ENCODE results near the gene GPAT3. TPM values are rescaled to one million over a fixed set of nuclear protein-coding genes. Genes with fewer than 3 reads are reported as not detected.
"Not testable (repeated sequence)": the region's sequence is repeated elsewhere in the genome, so short reads cannot be mapped to it uniquely, and the experiment has no call there.

Gene GPAT3
- total RNA-seq, 1 donor from 2014 or later, result 9.8 TPM

DNA sequence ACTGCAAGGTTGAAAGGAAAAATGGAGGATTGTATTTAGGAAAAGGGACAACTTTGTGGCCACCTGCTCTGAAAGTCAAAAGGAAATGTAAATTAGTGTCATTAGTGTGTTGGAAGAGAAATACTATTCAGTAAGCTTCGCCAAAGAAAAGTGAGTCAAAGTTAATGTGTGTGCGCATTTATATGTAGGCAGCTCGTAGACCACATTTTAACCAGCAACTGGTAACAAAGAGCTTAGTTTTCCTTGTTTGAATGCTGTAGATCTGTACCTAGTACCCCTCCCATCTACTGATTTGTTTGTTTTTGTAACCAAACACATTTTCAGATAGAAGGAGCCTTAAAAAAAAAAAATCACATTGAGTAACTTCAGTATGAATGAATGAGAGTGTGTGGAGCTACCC, 69.3 kb downstream of the GPAT3 start:
- no peak for ATAC-seq

DNA sequence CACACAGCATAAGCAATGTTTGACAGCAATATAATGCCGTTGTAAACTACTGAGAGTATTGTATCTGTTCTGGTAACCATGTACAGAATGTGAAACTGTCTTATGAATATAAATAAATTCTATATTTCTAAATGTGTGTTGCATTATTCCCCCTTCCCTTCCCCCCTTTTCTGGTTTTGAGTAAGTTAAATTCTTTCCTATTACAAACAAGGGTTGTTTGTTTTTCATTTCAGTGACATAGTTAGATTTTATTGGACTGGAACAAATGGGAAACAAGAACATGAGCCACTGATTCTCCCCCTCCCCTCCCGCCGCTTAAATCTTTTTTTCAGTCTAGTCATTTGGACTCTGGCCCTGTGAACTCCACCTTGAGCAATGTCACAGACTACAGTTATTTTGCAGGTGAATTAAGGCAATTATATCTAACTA, 69.8 kb downstream of the GPAT3 start:
- no peak for ATAC-seq

DNA sequence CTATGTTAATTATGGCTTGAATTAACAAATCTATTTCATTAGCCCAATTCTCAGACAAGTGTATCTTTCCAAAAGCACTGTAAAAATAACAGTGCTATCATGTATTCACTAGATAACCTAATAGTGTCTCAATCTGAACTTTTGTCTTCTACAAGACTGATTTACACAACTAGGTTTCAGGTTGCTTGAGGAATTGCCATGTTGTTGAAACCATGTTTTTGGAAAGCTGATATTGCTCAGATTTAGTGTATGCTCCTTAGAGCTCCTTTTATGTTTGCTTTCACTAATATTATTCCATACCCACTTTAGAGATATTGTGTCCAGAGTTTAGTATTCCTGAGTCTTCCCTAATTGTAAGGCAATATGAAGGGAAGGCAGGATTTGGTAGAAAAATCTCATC, 70.6 kb downstream of the GPAT3 start:
- ATAC-seq, result no peak

DNA sequence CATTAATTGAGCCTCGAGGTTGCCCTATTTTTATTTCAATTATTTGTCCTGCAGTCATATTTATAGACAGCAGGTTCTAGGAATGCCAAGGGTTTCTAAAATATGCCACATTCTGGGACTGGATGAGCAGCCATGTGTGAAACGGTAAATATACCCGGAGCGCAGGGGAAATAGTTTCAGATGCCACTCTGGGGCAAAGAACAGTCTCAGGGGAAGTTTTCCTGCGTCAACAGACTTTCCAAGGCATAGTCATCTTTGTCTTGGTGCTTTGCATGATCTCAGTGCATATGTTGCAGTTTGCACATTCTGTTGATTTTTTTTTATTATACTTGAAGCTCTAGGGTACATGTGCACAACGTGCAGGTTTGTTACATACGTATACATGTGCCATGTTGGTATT, 71.0 kb downstream of the GPAT3 start:
- no peak for ATAC-seq

DNA sequence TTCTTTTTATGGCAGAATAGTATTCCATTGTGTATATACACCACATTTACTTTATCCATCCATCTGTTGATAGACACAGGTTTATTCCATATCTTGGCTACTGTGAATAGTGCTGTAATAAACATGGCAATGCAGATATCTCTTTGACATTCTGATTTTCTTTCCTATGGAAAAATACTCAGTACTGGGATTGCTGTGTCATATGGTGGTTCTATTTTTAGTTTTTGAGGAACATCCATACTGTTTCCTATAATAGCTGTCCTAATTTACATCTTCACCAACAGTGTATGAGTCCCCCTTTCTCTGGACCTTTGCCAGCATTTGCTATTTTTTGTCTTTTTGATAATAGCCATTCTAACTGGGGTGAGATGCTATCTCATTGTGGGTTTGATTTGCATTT, 73.5 kb downstream of the GPAT3 start:
- ATAC-seq, result no peak

DNA sequence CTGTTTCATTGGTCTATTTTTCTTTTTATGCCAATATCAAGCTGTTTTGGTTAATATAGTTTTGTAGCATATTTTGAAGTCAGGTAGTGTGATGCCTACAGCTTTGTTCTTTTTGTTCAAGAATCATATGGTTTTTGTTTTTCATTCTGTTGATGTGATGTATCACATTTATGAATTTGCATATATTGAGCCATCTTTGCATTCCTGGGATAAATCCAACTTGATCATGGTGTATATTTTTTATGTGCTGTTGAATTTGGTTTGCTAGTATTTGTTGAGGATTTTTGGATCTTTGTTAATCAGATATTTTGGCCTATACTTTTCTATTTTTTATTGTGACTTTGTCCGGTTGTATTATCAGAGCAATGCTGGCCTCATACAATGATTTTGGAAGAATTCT, 74.8 kb downstream of the GPAT3 start:
- ATAC-seq, result no peak

DNA sequence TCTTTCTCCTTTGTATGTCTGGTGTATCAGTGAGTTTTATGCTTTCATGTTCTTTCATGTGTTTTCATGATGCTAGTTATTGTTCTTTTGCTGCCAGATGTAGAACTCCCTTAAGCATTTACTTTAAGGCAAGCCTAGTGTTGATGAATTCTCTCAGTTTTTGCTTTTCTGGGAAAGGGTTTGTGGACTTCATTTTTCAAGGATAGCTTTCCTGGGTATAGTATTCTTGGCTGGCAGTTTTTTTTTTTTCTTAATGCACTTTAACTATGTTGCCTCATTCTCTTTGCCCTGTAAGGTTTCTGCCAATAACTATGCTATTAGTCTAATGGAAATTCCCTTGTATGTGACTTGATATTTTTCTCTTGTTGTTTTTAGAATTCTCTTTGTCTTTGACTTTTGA, 77.1 kb downstream of the GPAT3 start:
- no peak for ATAC-seq

DNA sequence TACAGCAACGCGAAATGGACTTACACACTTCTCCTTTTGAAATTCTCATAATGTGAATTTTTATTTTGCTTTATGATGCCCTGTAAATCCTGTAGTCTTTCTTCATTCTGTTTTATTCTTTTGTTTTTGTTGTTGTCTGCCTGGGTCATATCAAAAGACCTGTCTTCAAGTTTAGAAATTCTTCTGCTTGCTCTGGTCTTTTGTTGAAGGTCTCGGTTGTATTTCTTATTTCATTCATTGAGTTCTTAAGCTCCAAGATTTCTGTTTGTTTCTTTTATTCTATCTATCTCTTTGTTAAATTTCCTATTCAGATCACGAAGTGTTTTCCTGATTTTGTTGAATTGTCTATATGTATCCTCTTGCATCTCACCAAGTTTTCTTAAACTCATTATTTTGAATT, 78.1 kb downstream of the GPAT3 start:
- no peak for ATAC-seq

DNA sequence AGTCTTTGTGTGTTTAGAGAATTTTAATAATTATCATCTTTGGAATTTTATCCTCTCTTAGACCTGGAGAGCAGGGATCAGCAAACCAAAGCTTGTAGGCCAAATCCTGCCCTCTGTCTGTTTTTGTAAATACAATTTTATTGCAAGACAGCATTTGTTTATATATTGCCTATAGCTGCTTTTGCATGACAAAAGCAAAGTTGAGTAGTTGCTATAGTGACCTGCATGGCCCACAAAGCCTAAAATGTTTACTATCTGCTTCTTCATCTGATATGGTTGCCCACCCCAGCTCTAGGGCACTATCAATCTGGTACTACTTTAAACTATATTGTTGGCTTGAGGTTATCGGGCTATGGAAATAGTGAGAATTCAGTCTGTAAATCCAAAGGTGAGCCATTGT, 80.3 kb downstream of the GPAT3 start:
- ATAC-seq, result no peak

DNA sequence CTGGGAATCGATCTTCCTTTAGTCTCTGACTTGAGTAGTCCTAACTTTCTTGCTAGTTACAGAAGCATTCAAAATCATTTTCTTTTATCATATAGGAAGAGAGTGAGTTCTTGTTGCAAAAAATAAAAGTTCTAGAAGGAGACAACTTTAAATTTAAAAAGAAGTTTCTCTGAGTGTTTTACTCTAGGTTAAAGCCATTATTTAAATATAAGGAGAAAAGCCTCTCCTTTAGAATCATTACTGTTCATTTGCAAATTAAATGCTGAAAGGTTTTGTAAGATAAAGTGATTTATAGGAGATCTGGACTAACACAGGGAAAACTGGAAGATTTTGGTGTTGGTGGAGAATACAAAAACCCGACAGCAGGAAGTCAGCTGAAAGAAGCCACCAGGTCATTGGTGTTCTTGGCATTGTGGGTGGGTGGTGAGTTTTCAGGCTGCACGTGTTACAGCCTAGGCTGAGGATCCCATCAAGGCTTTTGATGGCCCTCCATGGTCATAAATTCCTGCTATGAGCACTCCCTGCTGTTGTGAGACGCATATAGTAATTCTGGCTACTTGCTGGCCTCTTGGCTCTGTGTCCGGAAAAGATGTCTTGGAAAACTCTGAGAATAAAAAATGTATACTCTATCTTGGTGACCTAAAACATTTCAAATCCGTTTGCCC, 81.6 kb downstream of the GPAT3 start:
- ATAC-seq, result no peak

DNA sequence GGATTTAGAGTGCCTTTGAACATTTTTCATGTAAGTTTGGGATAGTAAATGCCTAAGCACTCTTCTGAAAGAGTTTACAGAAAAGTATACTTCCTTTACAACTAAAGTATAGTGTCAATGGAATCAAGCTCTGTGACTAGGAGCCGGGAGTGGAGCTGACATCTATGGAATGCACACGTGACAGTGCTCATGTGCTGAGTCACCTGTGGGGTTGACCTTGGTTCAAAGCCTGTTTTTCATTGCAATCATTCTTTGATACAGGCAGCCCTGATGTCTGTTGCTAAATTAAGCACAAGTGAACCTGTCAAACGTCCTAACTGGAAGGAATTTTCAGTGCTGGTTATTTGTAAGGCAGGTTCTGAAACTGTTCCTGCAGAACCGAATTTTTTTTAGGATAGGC, 82.5 kb downstream of the GPAT3 start:
- ATAC-seq, result peak; percentile 95

DNA sequence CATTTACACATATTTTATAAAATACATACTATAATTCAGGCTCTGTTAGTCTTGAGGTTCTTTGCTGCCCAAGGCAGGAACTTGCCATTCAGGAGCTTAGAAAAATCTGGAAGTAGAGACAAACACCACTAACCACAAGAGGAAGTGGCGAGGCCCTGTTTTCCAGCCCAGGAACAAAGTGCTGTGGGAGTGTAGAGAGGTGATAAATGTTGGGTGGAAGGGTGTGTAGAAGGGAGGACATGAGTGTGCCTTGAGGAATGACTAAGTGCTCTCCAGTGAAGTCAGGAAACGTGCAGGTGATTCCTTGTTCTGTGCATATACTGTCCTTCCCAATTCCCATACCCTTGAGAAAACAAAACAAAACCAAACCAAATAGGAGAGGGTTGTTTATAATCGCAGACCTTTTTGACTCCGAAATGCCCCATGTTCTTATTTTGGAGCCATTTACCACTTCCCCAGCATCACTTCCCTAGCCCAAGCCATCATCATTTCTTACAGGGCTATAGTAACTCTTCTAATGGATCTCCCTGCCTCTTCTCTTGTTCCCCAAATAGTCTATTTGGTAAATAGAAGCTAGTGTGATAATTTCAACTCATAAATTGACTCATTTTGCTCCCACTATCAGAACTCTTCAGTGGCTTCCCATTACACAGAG, 83.2 kb downstream of the GPAT3 start:
- peak; percentile 85 for ATAC-seq

DNA sequence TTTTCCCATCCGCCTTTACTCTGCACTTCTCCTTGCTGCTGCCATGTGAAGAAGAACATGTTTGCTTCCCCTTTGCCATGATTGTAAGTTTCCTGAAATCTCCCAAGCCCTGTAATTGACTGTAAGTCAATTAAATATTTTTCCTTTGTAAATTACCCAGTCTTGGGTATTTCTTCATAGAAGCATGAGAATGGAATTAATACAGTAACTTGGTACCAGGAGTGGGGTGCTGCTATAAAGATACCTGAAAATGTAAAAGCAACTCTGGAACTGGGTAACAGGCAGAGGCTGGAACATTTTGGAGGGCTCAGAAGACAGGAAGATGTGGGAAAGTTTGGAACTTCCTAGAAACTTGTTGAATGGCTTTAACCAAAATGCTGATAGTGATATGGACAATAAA, 86.2 kb downstream of the GPAT3 start:
- ATAC-seq, result not testable (repeated sequence)

DNA sequence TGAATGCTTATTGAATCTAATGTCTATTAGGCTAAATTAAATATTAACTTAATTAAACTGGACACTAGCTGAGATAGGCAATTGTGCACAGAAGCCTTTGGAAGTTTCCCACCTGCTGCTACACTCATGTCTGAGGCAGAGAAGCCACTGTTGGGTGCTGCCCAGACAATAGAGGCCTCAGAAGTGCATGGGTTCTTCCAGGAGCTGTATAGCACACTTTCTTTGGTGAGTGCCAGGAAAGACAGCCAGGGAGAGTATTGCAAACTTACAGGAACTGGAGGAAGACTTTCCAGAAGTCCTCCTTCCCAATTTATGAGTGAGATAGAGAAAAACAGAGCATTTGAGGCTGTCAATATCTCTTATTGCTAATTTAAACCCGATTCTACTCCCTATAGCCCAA, 89.9 kb downstream of the GPAT3 start:
- ATAC-seq, result no peak

DNA sequence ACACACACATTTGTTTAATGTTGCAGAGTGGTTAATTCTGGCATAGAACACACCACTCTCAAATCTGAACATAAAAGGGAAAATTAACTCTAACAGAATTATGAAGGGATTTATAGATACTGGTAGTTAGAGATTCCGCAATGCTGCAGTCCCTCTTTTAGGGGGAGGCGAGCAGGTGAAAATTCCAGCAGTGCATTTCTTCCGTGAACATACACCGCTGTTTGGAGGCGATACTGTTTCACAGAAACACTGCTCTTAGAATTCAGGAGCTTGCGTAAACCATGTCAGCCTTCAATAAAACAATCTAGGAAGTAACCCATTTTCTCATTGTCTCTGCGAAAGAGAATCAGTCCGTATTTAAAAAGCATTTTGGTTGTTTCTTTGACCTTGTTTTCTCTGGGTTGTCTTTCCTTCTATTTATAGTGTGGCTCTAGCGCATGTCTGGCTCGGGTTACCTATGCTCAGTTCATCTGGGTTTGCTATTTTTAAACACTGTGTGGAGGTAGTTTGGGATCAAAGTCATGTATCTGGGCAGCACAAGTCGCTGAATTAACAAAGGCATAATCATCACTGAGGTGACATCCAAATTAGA, 90.4 kb downstream of the GPAT3 start:
- ATAC-seq, result no peak

DNA sequence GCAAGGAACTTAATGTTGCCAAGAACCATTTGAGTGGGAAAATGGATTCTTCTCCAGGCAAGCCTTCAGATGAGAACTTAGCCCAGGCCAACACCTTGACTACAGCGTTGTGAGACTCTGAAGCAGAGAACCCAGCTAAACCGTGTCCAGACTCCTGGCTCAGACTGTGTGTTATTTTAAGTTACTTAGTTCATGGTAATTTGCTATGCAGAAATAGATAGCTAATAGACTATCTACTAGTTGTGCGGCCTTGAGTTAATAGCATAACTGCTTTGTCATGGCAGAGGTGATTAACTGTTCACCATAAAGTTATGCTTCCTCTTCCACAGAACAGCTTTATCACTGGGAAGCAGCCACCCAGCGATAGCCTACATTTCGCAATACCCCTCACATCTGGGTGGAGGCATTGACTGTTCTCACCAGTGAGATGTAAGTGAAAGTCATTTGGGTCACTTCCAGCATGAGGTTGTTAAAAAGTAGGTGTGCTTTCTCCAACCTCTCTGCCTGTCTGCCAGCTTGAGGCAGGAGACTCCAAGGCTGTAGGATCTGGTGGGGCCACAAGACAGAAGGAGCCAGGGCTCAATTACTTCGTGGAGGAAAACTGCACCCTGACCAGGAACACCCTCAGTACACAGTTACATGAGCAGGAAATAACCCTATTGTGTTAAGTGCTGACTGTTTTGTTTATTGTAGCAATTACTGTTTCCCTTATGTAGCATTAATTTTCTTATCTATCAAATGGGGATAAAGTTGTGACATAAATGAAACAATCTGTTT, 94.2 kb downstream of the GPAT3 start:
- peak; percentile 88 for ATAC-seq

DNA sequence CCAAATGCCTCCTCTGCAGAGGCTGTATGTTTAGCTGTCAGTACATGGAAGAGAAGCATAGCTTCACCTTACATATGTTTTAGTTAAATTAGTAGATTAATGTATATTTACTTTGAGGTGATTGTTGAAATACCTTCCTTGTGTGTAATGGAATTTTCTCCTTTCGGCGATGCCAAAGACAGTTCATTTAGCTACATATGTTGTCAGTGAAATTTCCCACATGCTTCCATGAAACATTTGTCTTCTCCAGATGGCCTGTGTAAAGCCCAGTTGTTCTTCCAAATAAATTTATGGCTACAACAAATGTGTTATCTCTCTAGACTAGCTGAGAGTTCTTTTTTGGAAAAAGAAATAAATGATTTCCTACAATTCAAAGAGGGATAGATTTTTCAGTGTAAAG, 95.2 kb downstream of the GPAT3 start:
- no peak for ATAC-seq

DNA sequence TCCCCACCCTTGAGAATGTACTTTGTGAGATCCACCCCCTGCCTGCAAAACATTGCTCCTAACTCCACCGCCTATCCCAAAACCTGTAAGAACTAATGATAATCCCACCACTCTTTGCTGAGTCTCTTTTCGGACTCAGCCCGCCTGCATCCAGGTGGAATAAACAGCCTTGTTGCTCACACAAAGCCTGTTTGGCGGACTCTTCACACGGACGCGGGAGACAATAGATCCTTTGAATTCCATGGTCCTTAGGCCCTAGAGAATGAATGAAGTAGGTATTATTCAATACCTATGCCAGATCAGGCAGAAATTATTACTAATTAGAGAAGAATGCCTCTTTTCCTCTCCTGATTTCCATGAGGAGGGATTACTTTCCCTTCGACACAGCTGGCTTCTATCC, 101.0 kb downstream of the GPAT3 start:
- no peak for ATAC-seq

DNA sequence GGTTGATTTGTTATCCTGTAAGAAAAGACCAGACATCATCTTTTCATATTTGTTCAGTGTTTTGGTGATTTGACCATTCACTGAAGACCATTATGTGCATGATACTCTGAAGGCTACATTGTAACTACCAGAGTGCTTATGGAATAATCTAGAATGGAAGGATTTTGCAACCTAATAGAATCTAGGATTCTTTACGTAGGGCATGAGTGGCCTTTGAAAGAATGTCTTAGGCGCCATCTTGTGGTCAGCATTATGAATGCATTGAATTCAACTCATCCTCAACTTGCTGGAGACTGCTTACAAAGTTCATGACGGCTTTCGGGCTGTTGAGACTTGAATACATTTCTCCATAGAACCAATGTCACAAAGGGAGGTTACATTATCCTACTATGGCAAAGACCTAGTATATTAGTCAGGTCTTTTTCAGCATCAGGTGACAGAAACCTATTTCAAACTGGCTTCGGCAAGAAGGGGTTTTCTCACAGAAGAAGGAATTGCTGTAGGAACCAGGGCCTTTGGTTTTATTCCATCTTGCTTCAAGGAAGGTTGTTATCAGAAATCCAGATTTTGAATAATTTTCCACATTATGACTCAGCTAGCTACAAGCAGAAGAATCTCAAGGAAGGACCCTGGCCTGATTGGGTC, 104.1 kb downstream of the GPAT3 start:
- ATAC-seq, result peak; percentile 81

DNA sequence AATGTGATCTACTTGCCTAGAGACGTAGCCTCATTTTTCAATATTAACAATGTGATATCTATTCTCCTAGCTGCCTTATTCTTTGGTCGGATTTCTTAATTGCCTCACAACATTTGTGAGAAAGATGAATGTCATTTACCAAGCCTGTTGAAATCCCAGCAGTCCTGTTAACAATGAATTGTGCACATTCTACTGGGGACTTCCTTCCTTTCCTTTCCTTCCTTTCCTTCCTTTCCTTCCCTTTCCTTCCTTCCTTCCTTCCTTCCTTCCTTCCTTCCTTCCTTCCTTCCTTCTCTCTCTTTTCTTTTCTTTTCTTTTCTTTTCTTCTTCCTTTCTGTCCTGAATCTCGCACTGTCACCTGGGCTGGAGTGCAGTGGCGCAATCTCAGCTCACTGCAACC, 107.1 kb downstream of the GPAT3 start:
- no peak for ATAC-seq

DNA sequence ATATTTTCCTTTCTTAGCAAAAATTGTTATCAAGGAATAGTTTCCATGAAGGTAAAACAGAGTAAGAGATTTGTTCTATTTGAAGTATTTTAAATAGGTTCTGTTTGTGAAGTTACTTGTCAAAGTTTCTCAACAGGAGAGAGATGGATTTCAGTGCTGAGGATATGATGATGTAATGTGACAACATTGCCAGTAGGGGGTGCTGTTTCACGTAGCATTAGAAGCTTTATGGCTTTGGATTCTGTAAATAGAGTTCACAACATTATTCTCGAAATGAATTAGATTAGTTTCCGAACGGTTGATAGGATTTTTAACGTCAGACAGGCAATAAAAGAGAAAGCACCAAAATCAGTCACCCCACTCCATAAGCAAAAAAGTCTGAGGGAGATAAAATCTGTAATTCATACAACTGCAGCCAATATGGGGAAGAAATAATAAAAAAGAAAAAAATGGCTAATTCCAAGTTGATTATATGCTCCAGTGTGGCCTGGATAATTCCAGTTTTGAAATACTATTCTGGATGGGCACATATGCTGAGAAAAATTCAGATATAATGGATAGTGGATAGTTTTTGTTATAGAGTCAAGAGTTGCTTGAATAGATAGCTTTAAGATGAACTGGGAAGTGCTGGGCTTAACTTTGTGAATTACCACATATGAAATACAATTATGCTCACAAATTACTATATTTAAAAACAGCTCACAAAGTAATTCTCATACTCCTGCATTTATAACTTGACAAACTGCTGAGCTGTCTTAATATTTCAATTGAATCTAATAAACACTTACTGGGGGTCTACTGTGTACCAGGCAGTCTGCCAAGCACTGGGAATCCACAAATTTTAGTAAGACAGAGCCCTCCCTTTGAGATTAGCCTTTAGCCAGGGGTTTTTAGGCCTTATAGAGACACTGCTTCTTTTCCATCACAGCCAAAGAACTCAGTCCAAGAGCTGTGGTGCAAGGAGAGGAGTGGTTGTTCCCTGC, 109.1 kb downstream of the GPAT3 start:
- peak; percentile 59 for ATAC-seq
